Measurements from ENCODE around the gene SH3D21.

The SH3D21 gene

GRCh38 chr1:36306210-36306901, at the start of gene SH3D21:
Gene SH3D21 (plus strand): TSS chr1:36306368. CDS start chr1:36306421, 53 bp downstream.
- peak; percentile 81 for DNase-seq

GRCh38 chr1:36256558-36257374, 49.4 kb upstream of the SH3D21 start:
- no peak for DNase-seq

GRCh38 chr1:36257375-36257767, 48.8 kb upstream of the SH3D21 start:
- no peak for DNase-seq

GRCh38 chr1:36258960-36259344, 47.2 kb upstream of the SH3D21 start:
- DNase-seq, result no peak

GRCh38 chr1:36268981-36269380, 37.2 kb upstream of the SH3D21 start:
- DNase-seq, result no peak

- DNase-seq, result no peak
Measured at GRCh38 chr1:36269408-36269838, 36.7 kb upstream of the SH3D21 start.

GRCh38 chr1:36273024-36273423, 33.1 kb upstream of the SH3D21 start:
- DNase-seq, result no peak

- no peak for DNase-seq
Measured at GRCh38 chr1:36274201-36274600, 32.0 kb upstream of the SH3D21 start.

GRCh38 chr1:36276688-36277087, 29.5 kb upstream of the SH3D21 start:
- DNase-seq, result no peak

GRCh38 chr1:36279110-36279788, 26.9 kb upstream of the SH3D21 start:
- DNase-seq, result no peak

GRCh38 chr1:36279789-36280296, 26.3 kb upstream of the SH3D21 start:
- DNase-seq, result no peak

- no peak for DNase-seq
Measured at GRCh38 chr1:36284061-36284460, 22.1 kb upstream of the SH3D21 start.

- no peak for DNase-seq
Measured at GRCh38 chr1:36284517-36284916, 21.7 kb upstream of the SH3D21 start.

- no peak for DNase-seq
Measured at GRCh38 chr1:36285443-36286101, 20.6 kb upstream of the SH3D21 start.

GRCh38 chr1:36286802-36287201, 19.4 kb upstream of the SH3D21 start:
- DNase-seq, result no peak

- DNase-seq, result no peak
Measured at GRCh38 chr1:36287595-36287994, 18.6 kb upstream of the SH3D21 start.

- no peak for DNase-seq
Measured at GRCh38 chr1:36295390-36295789, 10.8 kb upstream of the SH3D21 start.

GRCh38 chr1:36297062-36297461, 9.1 kb upstream of the SH3D21 start:
- DNase-seq, result no peak

- no peak for DNase-seq
Measured at GRCh38 chr1:36298640-36299039, 7.5 kb upstream of the SH3D21 start.

- no peak for DNase-seq
Measured at GRCh38 chr1:36300526-36300925, 5.6 kb upstream of the SH3D21 start.

GRCh38 chr1:36301220-36301619, 4.9 kb upstream of the SH3D21 start:
- DNase-seq, result no peak

- DNase-seq, result no peak
Measured at GRCh38 chr1:36303244-36303643, 2.9 kb upstream of the SH3D21 start.

All from activated CD8-positive, alpha-beta memory T cell treated with anti-CD3 and anti-CD28 coated beads, Interleukin-2, amount 50 U/mL, for 48 hours (primary cell).